GM21737 (cell line): ENCODE measurements around the gene MED25.

ENCODE experiments used
- ATAC-seq: cut with Tn5 transposase; IDR thresholded peaks from one replicate; pipeline ENCODE4 v1.9.1; 2021; ENCODE audit warnings: mild to moderate bottlenecking, moderate library complexity; ENCODE audit not compliant: unreplicated experiment

The MED25 gene

GRCh38 chr19:49884109-49884508 is 66.0 kb downstream of the MED25 start:
- no peak for ATAC-seq

GRCh38 chr19:49884760-49885159 is 66.7 kb downstream of the MED25 start:
- no peak for ATAC-seq
